ENCODE measurements around the gene LHB. TPM values are rescaled to one million over a fixed set of nuclear protein-coding genes. Genes with fewer than 3 reads are reported as not detected.

The LHB gene
- total and polyA plus RNA-seq, 7 donors = 0.32 TPM; not detected in 6

DNA sequence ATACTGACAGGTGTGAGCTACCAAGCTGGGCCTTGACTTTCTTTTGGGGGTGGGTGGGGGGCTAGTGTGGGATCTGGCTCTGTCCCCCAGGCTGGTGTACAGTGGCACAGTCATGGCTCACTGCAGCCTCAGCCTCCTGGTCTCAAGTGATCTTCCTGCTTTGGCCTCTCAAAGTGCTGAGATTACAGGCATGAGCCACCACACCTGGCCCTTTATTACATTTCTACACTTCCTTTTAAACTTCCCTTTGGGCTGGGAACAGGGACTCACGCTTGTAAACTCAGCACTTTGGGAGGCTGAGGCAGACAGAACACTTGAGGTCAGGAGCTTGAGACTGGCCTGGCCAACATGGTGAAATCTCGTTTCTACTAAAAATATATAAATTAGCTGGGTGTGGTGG, 39.8 kb downstream of the LHB start:
- Histone ChIP-seq H3K36me3 (ENCODE audit: insufficient read depth in 1 of 2, low read depth in 1 of 2) (peaks cover 6 to 73% of the 10 kb centered on the region in 2 donors), H3K9me3 (no peaks in the 10 kb centered on the region), H3K4me3 (no peak overlapping the region), H3K27ac (peak overlapping the region; percentile 86), H3K27me3 (ENCODE audit: insufficient read depth in 3 of 3, low read length in 2 of 3) (no peaks in the 10 kb centered on the region), H3K4me1 (peaks cover 22% of the 10 kb centered on the region)
- ATAC-seq = no peak
- no peak for DNase-seq
- TF ChIP-seq, protein P1, sequence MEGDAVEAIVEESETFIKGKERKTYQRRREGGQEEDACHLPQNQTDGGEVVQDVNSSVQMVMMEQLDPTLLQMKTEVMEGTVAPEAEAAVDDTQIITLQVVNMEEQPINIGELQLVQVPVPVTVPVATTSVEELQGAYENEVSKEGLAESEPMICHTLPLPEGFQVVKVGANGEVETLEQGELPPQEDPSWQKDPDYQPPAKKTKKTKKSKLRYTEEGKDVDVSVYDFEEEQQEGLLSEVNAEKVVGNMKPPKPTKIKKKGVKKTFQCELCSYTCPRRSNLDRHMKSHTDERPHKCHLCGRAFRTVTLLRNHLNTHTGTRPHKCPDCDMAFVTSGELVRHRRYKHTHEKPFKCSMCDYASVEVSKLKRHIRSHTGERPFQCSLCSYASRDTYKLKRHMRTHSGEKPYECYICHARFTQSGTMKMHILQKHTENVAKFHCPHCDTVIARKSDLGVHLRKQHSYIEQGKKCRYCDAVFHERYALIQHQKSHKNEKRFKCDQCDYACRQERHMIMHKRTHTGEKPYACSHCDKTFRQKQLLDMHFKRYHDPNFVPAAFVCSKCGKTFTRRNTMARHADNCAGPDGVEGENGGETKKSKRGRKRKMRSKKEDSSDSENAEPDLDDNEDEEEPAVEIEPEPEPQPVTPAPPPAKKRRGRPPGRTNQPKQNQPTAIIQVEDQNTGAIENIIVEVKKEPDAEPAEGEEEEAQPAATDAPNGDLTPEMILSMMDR (IDR thresholded peaks at IDR 0.05) = no peak
- 54 to 55% (median 54%) methylated on average over 2 of the region's 2 CpGs for WGBS, 3 donors
- intact Hi-C loops (cut with DNase I) = no loop called here

DNA sequence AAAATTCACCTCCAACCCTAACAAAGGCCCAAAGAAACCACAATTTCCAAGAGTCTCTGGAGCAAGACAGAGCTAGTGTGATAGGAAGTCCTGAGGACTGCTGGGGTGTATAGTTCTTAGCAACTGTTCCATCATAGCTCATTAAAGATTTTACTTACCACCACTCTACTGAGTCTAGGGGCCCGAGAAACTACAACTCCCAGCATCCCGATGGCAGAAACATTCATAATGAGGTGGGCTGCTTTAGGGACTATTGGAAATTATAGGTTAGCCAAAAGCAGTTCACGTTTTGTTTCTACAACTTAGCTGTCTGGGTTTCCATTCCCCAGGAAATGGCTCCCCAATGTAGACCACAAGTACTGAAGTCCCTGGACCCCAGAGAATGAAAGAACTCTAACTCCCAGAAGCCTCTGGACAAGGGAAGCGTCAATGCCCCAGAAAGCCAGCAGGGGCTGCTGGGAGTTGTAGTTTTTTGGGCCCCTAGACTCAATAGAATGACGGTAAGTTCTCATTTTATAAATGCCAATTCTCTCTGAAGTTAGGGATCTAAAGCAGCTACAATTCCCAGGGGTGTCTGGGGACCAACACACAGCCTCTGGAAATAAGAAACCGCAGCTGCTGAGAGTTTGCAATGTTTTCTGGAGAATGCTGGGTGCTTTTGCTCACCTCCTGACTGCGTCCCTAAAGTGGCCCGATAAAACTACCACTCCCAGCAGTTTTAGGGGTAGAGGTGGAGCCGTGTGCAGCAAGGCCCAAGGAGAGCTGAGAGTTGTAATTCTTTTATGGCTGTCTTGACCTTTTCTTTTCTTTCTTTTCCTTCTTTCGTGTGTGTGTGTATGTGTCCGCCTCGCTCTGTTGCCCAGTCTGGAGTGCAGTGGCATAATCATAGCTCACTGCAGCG, 40.7 kb downstream of the LHB start:
- DNase-seq (no peak), ATAC-seq (peak in 1 of 4 donors; percentile 29)
- Histone ChIP-seq H3K4me3 (no peak overlapping the region), H3K36me3 (ENCODE audit: insufficient read depth in 1 of 2, low read depth in 1 of 2) (peaks cover 6 to 73% of the 10 kb centered on the region in 2 donors), H3K27ac (peak overlapping the region; percentile 86), H3K27me3 (ENCODE audit: insufficient read depth in 3 of 3, low read length in 2 of 3) (no peaks in the 10 kb centered on the region), H3K9me3 (no peaks in the 10 kb centered on the region), H3K4me1 (peaks cover 22% of the 10 kb centered on the region)
- intact Hi-C loops (cut with DNase I) = no loop called here
- TF ChIP-seq, protein P1 (IDR thresholded peaks at IDR 0.05) = no peak
- WGBS, 3 donors = 78 to 87% (median 83%) methylated on average over 13 of the region's 13 CpGs

DNA sequence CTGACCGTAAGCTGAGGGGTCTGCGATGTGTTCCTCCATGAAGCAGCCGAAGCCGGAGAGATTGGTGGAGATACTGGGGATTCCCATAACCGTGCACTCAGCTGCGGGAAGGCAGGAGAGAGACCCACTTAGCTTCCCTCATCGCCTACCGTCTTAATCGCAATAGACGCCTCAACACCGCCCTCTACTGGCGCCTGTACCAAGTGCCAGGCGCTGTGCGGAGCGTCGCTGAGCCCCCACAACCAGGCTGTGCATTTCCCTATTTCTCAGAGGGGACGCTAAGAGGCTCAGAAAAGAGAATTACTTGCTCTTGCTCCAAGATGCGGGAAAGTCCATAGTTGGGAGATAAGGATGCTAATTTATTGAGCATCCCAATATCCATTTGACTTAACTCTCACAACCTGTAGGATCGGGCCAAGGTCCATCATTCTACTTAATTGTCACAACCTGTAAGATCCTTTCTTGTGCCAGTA, 45.9 kb downstream of the LHB start:
- 26 to 30% (median 29%) methylated on average over 19 of the region's 19 CpGs for WGBS, 3 donors

DNA sequence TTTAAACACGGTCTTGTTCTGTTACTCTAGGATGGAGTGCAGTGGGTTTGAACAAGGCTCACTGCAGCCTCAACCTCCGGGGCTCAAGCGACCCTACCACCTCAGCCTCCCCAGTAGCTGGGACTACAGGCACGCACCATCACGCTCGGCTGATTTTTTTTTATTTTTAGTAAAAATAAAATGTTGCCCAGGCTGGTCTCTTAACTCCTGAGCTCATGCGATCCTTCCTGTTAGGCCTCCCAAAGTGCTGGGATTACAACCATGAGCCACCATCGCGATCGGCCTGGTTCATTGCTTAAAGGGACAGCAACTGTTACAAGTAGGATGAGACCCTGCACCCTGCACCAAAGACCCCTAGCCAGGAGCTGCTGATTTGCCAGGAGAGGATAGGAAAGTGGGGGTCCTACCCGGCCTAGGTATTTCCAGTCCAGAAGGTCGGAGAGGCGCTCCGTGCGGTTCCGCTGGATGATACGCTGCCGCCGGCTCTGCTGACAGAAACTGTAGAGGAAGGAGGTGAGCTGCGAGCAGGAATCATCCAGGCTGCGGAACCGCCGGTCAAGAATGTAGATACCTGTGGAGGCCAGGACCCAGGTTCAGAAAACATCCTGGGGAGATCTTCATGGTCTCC, 46.6 kb downstream of the LHB start:
- TF ChIP-seq, protein P1 (IDR thresholded peaks at IDR 0.05) = no peak
- DNase-seq (no peak), ATAC-seq (no peak)
- Histone ChIP-seq H3K4me3 (no peak overlapping the region), H3K27me3 (ENCODE audit: insufficient read depth in 3 of 3, low read length in 2 of 3) (no peaks in the 10 kb centered on the region), H3K27ac (peak overlapping the region; percentile 43), H3K36me3 (ENCODE audit: insufficient read depth in 1 of 2, low read depth in 1 of 2) (peaks cover 6 to 82% of the 10 kb centered on the region in 2 donors), H3K4me1 (peaks cover 27% of the 10 kb centered on the region), H3K9me3 (no peaks in the 10 kb centered on the region)
- intact Hi-C loops (cut with DNase I) = loop anchor here in 1 of 2 donors (2.0 kb wide), 1 partner anchor 181 kb away; no protein-coding TSS in a partner anchor
- 87 to 89% (median 87%) methylated on average over 23 of the region's 23 CpGs for WGBS, 3 donors

More for the DNA sequence above, 45.9 kb downstream of the LHB start:
- DNase-seq (peak; percentile 82 to 91), ATAC-seq (peak; percentile 41 to 68 (median 66))
- H3K4me3 ChIP-seq = no peak overlapping the region
- peaks cover 27% of the 10 kb centered on the region for H3K4me1 ChIP-seq
- intact Hi-C loops (cut with DNase I) = loop anchor here in 1 of 2 donors (2.0 kb wide), 1 partner anchor 182 kb away; no protein-coding TSS in a partner anchor
- TF ChIP-seq, protein P1 (IDR thresholded peaks at IDR 0.05) = peak; percentile 92
- H3K27ac ChIP-seq = peak overlapping the region; percentile 43
- no peaks in the 10 kb centered on the region for H3K9me3 ChIP-seq
- H3K36me3 ChIP-seq (ENCODE audit: insufficient read depth in 1 of 2, low read depth in 1 of 2) = peaks cover 6 to 80% of the 10 kb centered on the region in 2 donors
- no peaks in the 10 kb centered on the region for H3K27me3 ChIP-seq (ENCODE audit: insufficient read depth in 3 of 3, low read length in 2 of 3)

Measured in psoas muscle (tissue), 8 donors.